HG02884 (cell line): ENCODE results near the gene PRR5.
"Not testable (repeated sequence)": the region's sequence is repeated elsewhere in the genome, so short reads cannot be mapped to it uniquely, and the experiment has no call there.

ENCODE experiments used
- ATAC-seq: cut with Tn5 transposase; IDR thresholded peaks from one replicate; pipeline ENCODE4 v1.9.1; 2021; ENCODE audit warnings: mild to moderate bottlenecking, moderate library complexity; ENCODE audit not compliant: unreplicated experiment

The PRR5 gene

GRCh38 chr22:44672632-44673031 lies 29.4 kb upstream of the PRR5 start:
- ATAC-seq = no peak

- ATAC-seq = no peak
These were observed 28.6 kb upstream of the PRR5 start for GRCh38 chr22:44673406-44673805.

- not testable (repeated sequence) for ATAC-seq
These were observed 26.0 kb upstream of the PRR5 start for GRCh38 chr22:44676066-44676440.

- ATAC-seq = no peak
These were observed 25.3 kb upstream of the PRR5 start for GRCh38 chr22:44676441-44677352.

- ATAC-seq = no peak
These were observed 24.6 kb upstream of the PRR5 start for GRCh38 chr22:44677353-44677840.

GRCh38 chr22:44677871-44678555 lies 24.0 kb upstream of the PRR5 start:
- ATAC-seq = no peak

- ATAC-seq = no peak
These were observed 23.3 kb upstream of the PRR5 start for GRCh38 chr22:44678556-44679305.

GRCh38 chr22:44679306-44679647 lies 22.7 kb upstream of the PRR5 start:
- ATAC-seq = not testable (repeated sequence)

GRCh38 chr22:44680058-44680457 lies 21.9 kb upstream of the PRR5 start:
- ATAC-seq = no peak

- ATAC-seq = no peak
These were observed 21.5 kb upstream of the PRR5 start for GRCh38 chr22:44680481-44680894.

GRCh38 chr22:44682556-44683168 lies 19.3 kb upstream of the PRR5 start:
- ATAC-seq = no peak

- peak; percentile 41 for ATAC-seq
These were observed 18.8 kb upstream of the PRR5 start for GRCh38 chr22:44683237-44683636.

GRCh38 chr22:44683881-44684280 lies 18.1 kb upstream of the PRR5 start:
- no peak for ATAC-seq

GRCh38 chr22:44684506-44685383 lies 17.3 kb upstream of the PRR5 start:
- ATAC-seq = no peak

GRCh38 chr22:44685384-44686056 lies 16.5 kb upstream of the PRR5 start:
- ATAC-seq = no peak

GRCh38 chr22:44686873-44687600 lies 15.0 kb upstream of the PRR5 start:
- ATAC-seq = no peak

- ATAC-seq = no peak
These were observed 12.8 kb upstream of the PRR5 start for GRCh38 chr22:44689173-44689572.

GRCh38 chr22:44689915-44690524 lies 12.0 kb upstream of the PRR5 start:
- no peak for ATAC-seq
